HL-60 (cell line): ENCODE data around the gene EEF1G.

Experiments
- DNase-seq, 2 experiments: peaks; one replicate each; pipeline ENCODE4 v3.0.0-alpha.2; 2010 to 2020; ENCODE audit warnings: low read depth in 1 of 2, low spot score in 1 of 2
- H3K27ac ChIP-seq: fragments of 250-450 bp; sonication (Bioruptor Pico); replicated peaks from 2 replicates; pipeline ENCODE4 v1.5.1; 2020; ENCODE audit warnings: mild to moderate bottlenecking, moderate library complexity
- H3K27me3 ChIP-seq: fragments of 250-450 bp; sonication (Bioruptor Pico); 2 replicates; pipeline ENCODE4 v1.5.1; 2021; ENCODE audit warnings: mild to moderate bottlenecking, moderate library complexity; ENCODE audit not compliant: insufficient read depth, poor library complexity, severe bottlenecking
- H3K4me3 ChIP-seq: replicated peaks from 2 replicates; pipeline ENCODE4 v1.5.1; 2011; ENCODE audit warnings: mild to moderate bottlenecking, control low read depth, low read length; ENCODE audit not compliant: insufficient read depth
- CTCF ChIP-seq: IDR thresholded peaks from one replicate; pipeline ENCODE4 v1.5.1; 2011; ENCODE audit warnings: low read length, control low read depth, inconsistent platforms; ENCODE audit not compliant: insufficient read depth
- GABPA ChIP-seq: IDR thresholded peaks from 2 replicates; pipeline ENCODE4 v1.6.1; 2012; ENCODE audit warnings: low read depth
- POLR2AphosphoS5 ChIP-seq: IDR thresholded peaks from 2 replicates; pipeline ENCODE4 v1.6.1; 2012; ENCODE audit warnings: low read depth
- REST ChIP-seq: IDR thresholded peaks from 2 replicates; pipeline ENCODE4 v1.6.1; 2012; ENCODE audit warnings: low read depth; ENCODE audit not compliant: insufficient replicate concordance
- SPI1 ChIP-seq: IDR thresholded peaks from 2 replicates; pipeline ENCODE4 v1.6.1; 2012; ENCODE audit warnings: low read depth, mild to moderate bottlenecking, borderline replicate concordance

The EEF1G gene

GRCh38 chr11:62556108-62556874 lies 17.4 kb downstream of the EEF1G start:
- Histone ChIP-seq H3K27ac (peak overlapping the region; percentile 94), H3K4me3 (no peak overlapping the region), H3K27me3 (no peaks in the 10 kb centered on the region)
- TF ChIP-seq SPI1 (peak; percentile 46; the same call in 1 of the 2 replicates), REST (no peak), POLR2AphosphoS5 (peak; percentile 94), GABPA (no peak), CTCF (no peak)
- DNase-seq: peak; percentile 98 to 99

- TF ChIP-seq CTCF (no peak), SPI1 (peak; percentile 100), REST (peak; percentile 81), POLR2AphosphoS5 (peak; percentile 71), GABPA (no peak)
- no peaks in the 10 kb centered on the region for H3K27me3 ChIP-seq
- peak overlapping the region; percentile 94 for H3K27ac ChIP-seq
- no peak overlapping the region for H3K4me3 ChIP-seq
- peak; percentile 85 to 93 for DNase-seq
These were observed 18.1 kb downstream of the EEF1G start for GRCh38 chr11:62555464-62556107.

GRCh38 chr11:62554387-62555167 lies 19.1 kb downstream of the EEF1G start:
- DNase-seq: no peak
- peak overlapping the region; percentile 94 for H3K27ac ChIP-seq
- TF ChIP-seq CTCF (no peak), GABPA (no peak), POLR2AphosphoS5 (no peak), SPI1 (no peak), REST (no peak)
- H3K27me3 ChIP-seq: no peaks in the 10 kb centered on the region
- H3K4me3 ChIP-seq: no peak overlapping the region
